ENCODE data around the gene RAF1.

DNA sequence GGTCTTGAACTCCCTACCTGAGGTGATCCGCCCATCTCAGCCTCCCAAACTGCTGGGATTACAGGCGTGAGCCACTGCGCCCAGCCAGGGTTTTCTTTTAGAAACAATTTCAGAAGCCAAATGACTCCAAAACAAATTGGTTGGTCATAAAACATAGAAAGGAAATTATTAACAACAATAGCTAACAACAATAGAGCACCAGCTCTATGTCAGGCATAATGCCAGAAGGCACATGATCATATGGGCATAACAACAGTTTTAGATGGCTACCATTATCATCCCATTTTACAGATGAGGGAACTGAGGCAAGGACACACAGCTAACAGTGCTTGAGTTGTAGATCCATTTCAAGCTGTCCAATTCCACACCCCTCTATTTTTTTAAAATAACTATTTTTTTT is 22.2 kb upstream of the RAF1 start:
- TF ChIP-seq, protein P1, sequence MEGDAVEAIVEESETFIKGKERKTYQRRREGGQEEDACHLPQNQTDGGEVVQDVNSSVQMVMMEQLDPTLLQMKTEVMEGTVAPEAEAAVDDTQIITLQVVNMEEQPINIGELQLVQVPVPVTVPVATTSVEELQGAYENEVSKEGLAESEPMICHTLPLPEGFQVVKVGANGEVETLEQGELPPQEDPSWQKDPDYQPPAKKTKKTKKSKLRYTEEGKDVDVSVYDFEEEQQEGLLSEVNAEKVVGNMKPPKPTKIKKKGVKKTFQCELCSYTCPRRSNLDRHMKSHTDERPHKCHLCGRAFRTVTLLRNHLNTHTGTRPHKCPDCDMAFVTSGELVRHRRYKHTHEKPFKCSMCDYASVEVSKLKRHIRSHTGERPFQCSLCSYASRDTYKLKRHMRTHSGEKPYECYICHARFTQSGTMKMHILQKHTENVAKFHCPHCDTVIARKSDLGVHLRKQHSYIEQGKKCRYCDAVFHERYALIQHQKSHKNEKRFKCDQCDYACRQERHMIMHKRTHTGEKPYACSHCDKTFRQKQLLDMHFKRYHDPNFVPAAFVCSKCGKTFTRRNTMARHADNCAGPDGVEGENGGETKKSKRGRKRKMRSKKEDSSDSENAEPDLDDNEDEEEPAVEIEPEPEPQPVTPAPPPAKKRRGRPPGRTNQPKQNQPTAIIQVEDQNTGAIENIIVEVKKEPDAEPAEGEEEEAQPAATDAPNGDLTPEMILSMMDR (IDR thresholded peaks at IDR 0.05 in 2 of 3, conservative IDR thresholded peaks at IDR 0.05 in 1 of 3; ENCODE audit: borderline replicate concordance in 1 of 3, insufficient read depth in 1 of 3, low read depth in 2 of 3, low read length in 2 of 3): no peak
- no peak for TF ChIP-seq SIN3A (IDR thresholded peaks at IDR 0.05; ENCODE audit: low read depth)
- TF ChIP-seq EZH2 (IDR thresholded peaks at IDR 0.05): no peak
- TF ChIP-seq TCF7L2 (IDR thresholded peaks at IDR 0.05; ENCODE audit: borderline replicate concordance, extremely low read depth, insufficient read depth, insufficient read length): no peak
- TF ChIP-seq POLR2A (IDR thresholded peaks at IDR 0.05; ENCODE audit: borderline replicate concordance, extremely low read depth, insufficient read depth, insufficient read length): no peak
- TF ChIP-seq, protein P2, sequence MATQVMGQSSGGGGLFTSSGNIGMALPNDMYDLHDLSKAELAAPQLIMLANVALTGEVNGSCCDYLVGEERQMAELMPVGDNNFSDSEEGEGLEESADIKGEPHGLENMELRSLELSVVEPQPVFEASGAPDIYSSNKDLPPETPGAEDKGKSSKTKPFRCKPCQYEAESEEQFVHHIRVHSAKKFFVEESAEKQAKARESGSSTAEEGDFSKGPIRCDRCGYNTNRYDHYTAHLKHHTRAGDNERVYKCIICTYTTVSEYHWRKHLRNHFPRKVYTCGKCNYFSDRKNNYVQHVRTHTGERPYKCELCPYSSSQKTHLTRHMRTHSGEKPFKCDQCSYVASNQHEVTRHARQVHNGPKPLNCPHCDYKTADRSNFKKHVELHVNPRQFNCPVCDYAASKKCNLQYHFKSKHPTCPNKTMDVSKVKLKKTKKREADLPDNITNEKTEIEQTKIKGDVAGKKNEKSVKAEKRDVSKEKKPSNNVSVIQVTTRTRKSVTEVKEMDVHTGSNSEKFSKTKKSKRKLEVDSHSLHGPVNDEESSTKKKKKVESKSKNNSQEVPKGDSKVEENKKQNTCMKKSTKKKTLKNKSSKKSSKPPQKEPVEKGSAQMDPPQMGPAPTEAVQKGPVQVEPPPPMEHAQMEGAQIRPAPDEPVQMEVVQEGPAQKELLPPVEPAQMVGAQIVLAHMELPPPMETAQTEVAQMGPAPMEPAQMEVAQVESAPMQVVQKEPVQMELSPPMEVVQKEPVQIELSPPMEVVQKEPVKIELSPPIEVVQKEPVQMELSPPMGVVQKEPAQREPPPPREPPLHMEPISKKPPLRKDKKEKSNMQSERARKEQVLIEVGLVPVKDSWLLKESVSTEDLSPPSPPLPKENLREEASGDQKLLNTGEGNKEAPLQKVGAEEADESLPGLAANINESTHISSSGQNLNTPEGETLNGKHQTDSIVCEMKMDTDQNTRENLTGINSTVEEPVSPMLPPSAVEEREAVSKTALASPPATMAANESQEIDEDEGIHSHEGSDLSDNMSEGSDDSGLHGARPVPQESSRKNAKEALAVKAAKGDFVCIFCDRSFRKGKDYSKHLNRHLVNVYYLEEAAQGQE (IDR thresholded peaks at IDR 0.05; ENCODE audit: low read depth): no peak
